ENCODE measurements around the gene POLG.

POLG gene

DNA sequence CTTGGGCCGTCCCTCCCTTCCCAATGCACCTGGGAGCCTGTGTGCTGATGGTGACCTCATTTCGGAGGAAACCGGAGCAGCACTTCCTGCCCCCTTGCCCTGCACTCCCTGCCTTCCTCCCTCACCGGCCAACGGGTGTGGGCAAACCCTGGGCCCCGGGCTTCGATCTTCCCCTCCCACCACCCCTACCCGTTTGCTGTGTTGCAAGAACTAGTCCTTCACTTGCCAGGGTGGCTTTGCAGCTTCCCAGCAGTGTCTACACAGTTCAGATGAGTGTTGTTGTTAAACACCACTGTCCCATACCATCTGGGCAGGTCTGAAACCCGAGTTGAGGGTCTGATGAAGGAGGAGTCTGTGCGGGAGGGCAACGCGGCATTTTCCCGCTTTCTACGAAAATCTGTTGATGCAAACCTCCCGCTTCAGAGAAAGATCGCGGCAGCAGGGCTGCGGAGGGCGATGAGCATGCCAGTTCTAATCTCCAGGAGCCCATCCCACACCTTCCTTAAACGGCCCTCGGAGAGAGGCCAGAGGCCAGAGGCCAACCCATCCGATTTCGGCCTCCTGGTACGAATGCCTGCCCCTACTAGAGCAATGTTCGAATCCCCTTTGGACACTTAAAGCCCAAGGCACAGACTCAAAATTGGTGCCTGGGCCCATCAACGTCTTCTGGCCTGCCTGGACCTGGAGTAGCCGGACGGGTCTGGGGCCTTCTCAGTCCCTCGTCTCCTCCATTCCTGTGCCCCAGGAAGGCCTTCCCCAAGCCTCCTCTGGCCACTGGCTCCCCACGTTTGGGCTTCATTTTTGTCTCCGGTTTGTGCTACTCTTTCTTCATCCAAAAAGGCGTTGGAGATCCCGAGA, 35.7 kb upstream of the POLG start:
- DNase-seq (ENCODE audit: low read depth) = no peak

DNA sequence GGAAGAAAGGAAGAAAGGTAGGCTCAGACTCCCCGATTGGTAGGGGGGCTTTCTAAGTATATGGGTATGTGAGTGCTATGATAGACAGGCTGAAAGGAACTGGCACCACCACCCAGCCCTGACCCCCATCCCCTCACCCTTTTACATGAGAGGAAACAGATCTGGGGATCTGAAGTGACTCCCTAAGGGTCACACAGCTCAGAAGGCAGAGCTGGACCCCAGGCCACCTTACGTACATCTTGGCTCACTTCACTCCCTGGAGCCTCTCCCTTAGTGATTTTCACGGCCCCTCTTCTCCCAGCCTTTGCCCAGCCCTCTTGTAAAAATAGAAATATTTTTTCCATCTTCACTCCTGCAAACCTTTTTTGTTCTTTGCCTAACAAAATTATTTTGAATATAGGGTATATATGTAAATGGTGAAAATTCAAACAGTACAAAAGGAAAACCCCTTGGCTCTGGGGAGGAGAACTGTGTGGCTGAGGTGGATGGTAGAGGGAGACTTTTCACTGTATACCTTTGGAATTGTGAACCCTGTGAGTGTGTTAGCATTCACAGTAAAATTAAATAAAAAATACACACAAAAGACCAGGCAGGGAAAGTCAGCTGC, 34.8 kb upstream of the POLG start:
- no peak for DNase-seq (ENCODE audit: low read depth)

DNA sequence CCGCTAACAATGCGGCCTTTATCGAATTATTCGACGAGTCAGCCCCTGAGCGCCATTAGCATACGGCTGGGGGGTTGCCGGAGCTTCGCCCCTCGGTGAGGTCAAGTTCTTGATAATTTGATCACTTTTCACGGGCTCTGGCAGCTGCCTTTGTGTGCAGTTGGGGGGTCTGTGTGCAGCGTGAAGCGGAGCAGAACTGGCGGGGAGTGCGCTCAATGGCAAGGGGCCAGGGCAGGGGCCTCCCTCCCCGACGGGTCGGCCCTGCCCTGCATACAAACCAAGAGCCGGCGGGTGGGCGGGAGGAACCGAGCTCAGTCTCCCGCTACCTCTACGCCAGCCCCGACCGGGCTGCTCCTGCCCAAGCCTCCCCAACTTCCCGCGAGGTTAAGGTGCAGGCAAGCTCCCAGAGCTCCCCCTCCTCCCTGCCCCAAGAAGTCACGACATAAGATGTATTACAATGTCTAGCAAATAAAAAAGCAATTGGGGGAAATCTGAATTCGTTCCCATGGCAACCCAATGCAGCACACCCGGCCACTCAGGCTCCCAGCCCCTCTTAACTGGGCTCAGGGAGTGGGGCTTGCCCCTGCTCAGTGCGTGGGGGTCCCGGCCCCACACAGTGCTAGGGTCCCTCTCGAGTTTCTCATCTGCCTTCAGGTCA, 34.1 kb upstream of the POLG start:
- DNase-seq (ENCODE audit: low read depth) = no peak

DNA sequence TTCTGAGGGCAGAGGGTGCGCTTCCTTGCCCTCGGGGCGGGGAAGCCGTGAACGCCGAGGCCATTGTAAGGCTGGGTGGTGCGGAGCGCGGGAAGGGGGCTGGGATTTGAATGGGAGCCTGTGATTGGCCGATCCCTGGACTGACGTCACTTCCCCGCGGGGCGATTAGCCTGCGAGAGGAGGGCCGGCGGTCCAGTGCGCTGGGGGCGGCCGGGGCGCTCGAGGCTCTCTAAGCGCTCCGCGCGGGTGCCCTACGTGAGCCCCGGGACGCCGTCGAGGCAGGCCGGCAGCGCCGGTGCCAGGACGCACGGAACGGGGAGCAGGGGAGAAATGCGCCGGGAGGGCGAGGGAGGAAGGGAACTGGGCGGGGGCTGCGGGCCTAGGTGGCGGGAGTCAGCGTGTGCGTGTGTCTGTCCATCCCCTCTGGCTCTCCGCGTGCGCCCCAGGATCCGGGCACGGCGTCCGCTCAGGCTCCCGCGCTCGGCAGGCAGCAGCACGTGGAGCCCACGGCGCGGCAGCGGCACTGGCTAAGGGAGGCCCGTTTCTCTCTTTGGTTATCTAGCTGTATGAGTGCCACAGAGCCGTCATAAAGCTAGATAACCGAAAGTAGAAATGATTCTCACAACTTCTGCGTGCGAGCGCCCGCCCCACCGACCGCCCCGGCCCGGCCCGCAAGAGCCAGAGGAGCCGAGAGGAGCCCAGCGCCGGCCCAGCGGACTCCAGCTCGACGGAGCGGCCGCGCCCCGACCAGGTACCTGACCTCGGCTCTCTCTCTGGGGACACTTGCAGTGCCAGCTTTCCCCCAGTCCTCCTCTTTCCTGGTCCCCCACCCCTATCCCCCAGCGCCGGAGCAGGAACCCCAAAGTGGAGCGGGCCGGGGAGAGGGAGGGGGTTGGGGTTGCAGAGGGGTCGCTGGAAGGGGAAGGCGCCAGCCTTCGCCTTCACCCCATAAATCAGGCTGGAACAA, 33.1 kb upstream of the POLG start:
- no peak for DNase-seq (ENCODE audit: low read depth)

DNA sequence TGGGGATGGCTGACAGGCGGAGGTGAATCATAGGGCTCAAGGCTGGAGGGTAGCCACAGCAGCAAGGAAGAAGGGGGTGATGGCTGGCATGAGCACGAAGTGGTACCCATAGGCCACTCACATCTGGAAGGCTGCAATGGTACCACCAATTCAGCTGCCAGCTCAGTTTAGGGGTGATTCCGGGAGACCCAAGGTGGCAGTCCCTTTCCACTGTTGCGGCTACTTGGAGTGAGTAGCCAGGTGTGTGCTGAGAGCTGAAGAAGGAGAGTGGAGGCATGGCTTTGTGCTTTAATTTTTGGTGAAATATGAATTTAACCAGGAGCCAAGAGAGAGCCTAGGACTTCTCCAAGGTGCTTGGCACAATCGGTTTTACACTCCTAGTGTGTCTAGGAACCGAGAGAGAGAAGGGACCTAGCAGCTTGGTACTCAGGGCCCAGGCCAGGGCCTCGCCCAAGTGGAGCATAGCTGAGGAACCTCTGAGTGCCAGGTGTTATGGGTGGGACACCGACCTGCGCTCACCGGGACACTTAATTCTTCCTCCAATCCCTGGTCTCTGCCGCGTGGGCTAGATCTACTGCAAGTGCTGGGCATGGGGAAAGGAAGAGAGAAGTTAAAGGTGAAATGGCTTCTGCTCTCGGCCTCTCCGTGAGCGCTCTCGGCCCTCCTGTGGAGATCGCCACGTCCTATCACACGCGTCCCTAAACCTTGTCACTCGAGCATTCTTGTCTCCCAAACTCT, 32.2 kb upstream of the POLG start:
- DNase-seq (ENCODE audit: low read depth) = no peak

DNA sequence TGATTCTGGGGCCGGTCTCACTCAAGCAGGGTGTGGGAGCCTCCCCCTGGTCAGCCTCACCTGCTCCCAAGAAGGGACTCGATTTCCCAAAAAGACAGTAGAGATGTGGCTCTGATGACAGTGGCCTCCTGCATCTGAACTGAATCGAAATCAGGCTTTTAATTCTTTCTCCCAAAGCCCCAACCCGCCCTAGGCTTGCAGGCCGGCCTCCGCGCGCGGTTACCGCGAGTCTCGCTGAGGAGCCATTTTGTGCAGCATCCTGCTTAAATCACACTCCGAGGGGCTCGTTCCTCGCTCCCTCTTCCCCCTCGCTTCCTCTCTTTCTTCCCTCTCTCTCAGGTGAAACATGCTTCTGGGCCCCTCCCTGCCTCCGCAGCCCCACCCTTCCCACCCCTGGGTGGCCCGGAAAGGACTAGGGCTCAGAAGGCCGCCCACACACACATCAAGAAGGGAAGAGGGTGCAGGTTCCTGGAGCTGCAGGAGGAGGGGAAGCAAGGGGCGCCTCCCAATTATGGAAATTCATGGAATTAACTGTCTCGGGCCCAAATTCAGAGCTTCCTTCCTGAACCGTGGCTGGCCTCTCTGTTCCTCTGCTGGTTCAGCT, 30.9 kb upstream of the POLG start:
- DNase-seq (ENCODE audit: low read depth) = no peak

DNA sequence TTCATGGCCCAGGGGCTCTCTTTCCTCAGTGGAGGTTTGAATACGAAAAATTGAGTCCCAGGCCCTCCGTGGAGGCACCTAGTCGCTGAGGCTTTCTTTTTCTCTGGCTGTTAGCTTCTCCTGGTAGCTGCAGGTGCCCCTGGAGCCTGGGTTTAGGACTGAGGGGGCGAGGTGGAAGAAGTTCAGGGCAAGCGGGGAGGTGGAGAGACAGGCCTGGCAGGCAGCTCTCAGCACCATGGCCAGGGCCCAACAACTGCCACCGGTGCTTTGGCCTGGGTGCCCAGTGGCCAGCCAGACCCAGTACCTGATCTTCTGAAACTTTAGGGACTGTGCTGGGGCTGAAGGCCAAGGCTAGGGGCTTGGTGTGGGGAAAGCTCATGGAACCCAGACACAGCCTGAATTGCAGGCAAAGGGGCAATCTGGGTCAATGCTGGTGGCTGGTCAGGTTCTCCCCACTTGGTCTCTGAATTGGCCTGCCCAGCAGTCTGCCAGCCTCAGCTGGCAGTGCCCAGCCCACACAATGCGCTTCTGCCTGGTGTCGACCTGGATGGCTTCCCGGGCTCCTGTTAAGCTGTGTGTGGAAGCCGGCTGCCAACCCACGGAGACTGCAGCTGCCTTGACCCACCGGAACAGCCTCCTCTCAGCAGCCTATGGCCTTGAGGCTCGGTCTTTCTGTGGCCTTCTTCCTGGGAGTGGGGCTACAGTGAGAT, 30.3 kb upstream of the POLG start:
- no peak for DNase-seq (ENCODE audit: low read depth)

DNA sequence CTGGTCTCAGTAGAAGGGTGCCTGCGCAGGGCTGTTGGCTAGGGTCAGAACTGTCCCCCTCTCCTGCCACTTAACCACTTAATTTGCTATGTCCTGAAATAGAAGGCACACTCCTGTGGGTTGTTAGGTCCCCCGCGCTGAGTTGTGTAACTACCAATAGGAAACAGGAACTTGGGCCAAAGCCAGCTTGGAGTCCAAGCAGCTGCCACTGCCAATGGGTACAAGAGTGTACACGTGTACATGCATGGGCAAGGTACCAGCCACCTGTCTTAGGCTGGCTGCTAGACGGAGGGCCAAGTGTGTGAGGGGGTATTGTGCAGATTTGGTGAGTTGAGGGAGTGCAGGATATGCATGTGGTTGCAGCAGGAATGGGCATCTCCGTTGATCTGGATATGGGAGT, 29.7 kb upstream of the POLG start:
- DNase-seq (ENCODE audit: low read depth) = no peak

DNA sequence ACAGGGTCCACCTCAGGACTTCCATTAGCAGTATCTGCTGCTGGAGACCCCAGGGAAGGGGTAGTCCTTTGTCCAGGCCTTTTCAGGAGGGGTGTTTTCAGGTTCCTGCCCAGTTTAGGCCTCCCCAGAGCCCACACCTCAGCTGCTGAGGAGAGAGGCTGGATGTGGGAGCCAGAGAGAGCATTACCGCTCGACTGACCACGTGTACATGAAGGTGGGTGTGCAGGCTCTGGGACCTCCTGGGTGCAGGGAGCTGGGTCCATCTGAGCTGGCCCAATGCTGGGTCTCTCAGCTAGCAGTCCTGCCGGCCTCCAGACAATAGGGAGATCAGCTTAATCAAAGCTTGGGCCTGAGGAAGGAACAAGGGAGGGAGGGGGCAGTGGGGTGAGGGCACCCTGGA, 29.1 kb upstream of the POLG start:
- DNase-seq (ENCODE audit: low read depth) = no peak

DNA sequence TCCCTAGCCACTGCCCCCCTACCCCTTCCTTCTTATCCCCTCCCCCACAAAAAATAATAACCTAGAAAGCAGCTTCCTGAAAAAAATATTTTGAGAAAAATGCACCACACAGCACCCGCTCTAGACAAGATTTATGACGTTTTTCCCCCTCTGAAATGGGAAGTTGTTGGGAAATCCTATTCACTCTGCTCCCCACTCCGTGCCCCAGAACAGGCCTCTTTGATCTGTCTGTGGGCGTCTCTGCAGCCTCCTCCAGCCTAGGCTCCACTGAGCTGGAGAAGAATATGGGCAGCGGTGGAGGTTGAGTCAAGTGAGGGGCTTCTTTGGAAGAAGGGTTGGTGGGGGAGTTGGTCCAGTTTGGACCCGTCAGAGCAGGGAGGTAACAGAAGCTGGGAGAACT, 28.5 kb upstream of the POLG start:
- DNase-seq (ENCODE audit: low read depth) = no peak

DNA sequence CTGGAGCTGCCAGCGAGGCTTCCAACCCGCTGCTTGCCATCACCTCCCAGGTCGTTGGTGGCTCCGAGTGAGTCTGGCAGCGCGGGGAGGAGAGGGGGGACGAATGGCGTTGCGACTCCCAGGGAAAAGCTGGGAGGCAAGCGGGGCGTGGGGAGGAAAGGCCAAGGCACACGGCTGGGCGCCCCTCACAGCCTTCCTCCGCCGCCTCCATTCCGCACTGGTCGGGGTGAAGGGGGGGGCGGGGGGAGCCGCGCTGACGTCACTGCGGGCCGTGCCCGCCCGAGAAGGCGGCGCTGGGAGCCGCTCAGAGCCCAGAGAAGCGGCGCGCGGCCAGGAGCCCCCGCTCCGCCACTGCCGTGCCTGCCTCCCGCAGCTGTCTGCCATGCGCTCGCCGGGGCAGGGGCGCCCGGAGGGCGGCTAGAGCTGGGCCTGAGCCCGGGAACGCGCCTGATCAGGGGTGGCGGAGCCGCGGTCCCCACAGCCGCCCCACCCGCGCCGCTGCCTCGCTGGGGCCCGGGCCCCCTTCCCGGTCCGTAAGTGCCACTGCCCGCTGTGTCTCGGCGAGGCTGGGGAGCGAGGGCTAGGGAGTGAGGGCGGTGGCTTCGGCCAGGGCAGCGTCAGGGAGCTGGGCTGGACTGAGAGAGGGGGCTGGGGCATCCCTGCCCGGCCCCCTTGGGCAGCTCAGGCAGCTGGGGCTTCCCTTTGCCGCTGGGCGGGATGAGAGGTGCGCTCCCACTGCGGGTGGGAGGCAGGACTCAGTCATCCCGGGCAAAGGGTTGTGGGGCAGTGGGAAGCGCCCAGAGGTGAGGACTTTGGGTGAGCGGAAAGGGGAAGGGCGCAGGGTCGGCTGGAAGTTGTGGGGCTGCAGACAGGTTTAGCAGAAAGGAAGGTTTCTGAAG, 27.8 kb upstream of the POLG start:
- DNase-seq (ENCODE audit: low read depth) = no peak

DNA sequence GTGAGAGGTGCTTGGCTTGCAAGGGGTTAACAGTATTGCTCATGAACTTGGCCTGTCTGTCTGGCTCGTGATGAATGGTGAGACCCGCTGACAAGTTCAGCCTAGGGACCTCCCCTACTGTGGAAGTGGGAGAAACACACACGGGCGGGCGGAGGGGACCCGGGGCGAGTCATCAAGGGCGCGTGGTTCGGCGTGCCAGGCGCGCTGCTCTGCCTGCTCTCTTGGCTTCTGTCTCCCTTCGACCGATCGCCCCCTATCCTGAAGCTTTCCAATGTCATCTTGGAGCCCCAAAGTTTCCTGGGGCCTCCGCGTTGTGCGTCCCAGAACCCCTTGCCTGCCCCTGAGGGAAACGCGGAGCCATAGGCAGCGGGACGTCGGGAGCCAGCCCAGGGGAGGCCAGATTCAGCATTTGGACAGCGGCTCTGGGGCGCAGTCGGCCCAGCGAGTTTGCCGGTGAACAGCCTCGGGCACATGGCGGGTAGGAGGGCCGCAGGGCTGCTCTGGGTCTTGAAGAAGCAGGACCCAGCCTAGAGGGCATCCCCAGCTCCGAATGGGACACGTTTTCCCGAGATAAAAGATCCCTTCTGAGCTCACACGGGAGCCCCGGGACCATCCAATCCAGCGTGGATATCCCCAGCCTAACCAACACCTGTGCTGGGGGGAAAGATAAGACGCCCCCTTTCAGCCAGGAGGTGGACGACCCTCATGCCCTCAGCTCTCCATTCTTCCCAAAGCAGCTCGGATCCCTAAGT, 27.0 kb upstream of the POLG start:
- DNase-seq (ENCODE audit: low read depth) = no peak

DNA sequence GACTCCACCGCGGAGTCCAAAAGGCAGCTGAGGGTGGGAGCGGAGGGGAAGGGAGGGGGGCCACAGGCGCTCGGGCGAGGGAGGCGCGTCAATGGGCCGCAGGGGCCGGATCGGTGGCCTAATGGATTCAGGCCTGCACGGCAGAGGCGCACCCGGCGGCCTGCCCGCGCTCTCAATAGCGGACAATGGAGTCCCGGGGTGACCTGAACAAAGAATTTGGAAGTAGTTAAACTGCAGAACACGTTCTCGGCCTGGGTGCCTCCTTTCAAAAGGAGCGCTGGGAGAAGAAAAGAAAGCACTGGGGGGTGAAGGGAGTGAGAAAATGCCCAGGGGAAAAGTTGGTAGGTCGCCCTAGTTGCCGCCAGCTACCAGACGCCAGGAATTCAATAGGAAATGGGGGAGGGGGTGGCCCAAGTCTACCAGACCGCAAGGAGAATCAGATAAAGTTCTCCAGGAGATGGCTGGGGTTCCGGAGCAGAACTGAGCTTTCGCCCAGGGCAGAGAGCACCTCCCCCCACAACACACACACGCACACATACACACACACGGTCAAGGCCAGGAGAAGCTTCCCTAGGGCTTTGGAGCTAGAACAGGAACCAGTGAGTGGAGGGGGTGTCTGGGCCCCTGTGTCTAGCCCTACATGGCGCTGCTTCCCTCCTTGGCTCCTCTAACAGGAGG, 25.8 kb upstream of the POLG start:
- no peak for DNase-seq (ENCODE audit: low read depth)

DNA sequence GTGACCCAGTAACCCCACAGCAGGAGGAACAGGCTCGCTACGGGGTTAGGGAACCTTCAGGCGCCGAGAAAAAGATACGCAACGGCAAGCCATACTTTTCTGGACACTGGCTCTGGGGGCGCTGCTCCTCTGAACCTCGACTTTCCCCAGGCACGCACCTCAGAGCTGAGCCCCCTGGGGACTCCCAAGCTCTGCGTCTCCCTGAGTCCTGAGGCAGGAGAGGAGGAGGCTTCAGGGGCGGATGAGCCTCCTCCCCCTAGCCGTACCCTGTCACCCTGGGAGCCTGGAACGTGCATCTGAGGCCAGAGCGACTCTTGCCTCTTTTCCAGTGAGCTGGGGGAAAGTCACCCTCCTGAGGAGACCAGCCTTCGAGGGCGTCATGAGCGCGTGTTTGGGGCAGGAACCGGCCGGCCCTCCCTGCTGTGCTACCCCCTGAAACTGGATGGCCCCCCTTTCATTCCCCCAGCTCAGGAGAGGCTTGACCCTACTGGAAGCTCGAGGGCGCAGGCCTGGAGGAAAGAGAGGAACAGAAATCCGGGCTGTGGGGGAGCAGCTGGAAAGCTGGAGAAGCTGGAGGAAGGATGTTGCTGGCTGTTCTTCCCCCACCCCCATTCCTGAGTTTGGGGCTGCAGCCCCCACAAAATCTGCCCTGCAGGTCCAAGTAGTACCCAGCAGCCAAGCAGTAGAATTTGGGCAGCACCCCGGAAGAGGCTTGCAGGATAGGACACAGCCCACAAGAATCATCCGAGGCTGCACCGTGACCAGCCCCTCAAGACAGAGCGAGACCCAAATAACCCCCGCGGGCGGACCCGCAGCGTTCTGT, 25.1 kb upstream of the POLG start:
- no peak for DNase-seq (ENCODE audit: low read depth)

DNA sequence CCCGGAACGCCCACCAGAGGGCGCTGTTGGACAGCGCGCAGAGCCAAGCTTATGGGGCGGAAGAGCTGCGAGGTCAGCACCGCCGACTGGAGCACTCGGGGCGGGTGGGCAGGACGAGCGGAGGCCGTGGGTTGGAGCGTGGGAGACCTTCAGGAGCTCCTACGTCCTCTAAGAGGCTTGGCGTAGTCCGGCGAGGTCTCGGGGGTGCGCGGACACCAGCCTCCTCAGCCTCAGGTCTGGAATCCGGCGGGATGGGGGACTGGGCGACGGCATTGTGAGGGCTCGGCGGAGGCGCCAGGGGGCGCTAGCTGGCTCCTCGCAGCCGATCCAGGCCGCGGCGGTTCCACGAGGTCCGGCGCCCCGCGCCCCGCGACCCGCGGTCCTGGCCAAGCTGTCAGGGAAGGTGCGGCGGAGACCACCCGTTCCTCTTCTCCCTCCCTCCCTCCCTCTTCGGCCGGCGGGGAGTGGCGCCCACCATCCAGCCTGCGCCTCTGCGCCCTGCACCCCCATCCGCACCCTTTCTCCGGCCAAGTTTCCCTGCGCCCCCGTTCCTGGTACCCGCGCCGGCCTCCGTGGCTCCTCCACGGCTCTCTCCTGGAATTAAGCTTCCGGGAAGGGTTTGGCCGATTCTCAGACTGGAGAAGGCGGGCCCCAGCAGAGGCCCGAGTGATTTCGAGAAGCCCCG, 24.3 kb upstream of the POLG start:
- DNase-seq (ENCODE audit: low read depth) = no peak

DNA sequence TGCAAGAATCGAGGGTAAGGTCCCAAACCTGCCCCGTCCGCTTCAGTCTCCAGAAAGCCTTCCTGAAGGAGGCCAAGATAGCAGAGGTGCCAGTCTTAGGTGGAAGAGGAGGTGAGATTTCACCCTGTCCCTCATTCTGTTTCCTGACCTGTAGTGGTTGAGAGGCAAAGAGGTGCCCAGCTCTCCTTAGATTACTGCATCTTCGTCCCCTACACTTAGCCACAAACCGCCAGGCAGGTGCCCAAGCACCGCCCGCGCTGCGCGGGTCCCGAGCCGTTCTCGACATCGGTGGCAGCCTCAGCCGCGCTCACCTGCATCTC, 23.8 kb upstream of the POLG start:
- no peak for DNase-seq (ENCODE audit: low read depth)
